Measurements from ENCODE around the gene ATG4D.

ATG4D gene

DNA sequence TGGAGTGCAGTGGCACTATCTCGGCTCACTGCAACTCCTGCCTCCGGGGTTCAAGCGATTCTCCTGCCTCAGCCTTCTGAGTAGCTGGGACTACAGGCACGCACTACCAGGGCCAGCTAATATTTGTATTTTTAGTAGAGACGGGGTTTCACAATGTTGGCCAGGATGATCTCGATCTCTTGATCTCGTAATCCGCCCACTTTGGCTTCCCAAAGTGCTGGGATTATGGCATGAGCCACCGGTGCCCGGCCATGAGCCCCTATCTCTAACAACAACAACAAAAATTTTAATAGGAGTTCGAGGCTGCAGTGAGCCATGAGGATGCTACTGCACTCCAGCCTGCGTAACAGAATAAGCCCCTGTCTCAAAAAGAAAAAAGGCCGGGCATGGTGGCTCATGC, 38.4 kb downstream of the ATG4D start:
- DNase-seq = no peak

DNA sequence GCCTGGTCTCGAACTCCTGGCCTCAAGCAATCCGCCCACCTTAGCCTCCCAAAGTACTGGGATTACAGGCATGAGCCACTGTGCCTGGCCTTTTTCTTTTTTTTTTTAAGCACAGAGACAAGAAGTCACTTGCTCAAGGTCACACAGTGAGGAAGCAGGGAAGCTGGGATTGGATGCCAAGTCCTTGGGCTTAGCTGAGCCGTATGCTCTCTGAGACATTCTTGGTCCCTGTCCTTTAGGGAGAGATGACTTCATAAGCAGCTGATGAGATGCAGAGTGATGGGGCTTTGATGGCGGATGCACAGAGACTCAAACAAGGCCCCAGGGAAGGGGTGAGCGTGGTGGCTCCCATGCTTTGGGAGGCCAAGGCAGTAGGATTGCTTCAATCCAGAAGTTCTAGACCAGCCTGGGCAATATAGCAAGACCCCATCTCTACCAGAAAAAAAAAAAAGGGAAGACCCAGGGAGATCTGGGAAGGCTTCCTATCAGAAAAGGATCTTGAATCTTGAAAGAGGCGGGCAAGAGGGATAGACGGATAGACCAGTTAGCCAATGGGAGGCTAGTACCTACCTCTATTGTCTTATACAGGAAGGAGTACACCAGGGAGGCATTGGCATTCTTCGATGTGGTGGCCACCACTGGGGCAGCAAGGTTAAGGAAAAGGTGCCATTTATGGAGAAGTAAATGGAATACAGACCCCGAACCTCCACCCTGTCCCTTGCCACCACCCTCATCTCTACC, 39.5 kb downstream of the ATG4D start:
- no peak for DNase-seq

DNA sequence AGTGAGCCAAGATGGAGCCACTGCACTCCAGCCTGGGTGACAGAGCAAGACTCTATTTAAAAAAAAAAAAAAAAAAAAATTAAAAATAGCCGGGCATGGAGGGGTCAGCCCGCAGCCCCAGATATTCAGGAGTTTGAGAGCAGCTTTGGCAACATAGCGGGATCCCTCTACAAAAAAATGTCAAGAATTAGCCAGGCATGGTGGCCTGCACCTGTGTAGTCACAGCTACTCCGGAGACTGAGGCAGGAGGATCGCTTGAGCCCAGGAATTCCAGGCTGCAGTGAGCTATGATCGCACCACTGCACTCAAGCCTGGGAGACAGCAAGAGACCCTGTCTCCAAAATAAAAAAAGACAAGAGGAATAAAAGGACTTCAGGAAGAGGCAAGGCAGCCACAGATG, 42.7 kb downstream of the ATG4D start:
- no peak for DNase-seq

DNA sequence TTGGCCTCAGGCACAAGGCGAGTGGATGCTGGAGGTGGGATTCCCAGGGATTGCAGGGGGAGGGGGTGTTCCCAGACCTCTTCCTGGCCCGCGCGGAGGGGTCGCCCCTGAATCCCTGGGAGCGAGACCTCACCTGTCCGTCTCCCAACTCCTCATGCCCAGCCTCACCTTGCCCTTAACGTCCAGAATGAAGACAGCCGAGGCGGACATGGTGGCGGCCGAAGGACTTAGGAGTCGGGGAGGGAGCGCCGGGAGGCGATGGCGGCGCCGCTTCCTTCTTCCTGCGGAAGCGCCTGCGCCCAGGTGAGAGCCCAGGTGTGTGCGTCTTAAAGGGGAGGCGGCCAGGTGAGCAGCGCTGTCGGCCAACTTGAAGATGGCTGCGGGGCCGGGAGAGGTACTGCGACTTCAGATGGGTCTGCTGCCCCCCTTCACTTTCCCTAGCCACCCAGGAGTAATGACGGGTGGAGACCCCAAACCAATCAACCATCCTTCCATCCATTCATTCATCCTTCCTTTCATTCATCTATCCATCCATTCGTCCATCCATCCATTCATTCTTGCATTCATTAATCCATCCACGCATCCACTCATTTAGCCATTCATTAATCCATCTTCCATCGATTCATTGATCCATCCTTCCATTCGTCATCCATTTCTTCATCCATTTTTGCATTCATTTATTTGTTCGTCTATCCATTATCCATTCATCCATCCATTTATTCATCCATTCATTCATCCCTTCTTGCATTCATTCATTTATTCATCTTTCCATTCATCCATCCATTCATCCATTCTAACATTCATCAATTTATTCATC, 43.5 kb downstream of the ATG4D start, which contains the start of gene AP1M2:
Gene AP1M2, minus strand, starts transcription at position 291 of the 817 bp plus-strand sequence. Its CDS starts 81 bp downstream, at position 210.
- no peak for DNase-seq

DNA sequence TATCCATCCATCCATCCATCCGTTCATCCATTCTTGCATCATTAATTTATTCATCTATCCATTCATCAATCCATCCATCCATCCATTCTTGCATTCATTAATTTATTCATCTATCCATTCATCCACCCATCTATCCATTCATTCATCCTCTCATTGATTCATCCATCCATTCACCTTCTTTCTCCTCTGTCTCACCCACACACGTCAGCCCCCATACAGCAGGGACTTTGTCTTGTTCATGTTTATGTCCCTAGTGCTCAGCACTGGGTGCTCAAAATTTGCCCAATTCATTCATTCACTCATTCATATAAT, 44.1 kb downstream of the ATG4D start:
- DNase-seq = no peak

DNA sequence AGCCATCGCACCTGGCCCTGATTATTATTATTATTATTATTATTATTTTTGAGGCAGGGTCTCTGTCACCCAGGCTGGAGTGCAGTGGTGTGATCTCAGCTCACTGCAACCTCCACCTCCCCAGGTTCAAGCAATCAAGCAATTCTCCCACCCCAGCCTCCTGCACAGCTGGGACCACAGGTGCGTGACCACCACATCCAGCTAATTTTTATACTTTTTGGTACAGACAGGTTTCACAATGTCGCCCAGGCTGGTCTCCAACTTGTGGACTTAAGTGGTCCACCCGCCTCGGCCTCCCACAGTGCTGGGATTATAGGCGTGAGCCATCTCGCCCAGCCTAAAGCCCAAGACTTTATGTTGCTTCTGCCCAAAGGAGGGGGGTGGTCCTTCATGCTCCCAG, 49.4 kb downstream of the ATG4D start:
- DNase-seq = no peak

DNA sequence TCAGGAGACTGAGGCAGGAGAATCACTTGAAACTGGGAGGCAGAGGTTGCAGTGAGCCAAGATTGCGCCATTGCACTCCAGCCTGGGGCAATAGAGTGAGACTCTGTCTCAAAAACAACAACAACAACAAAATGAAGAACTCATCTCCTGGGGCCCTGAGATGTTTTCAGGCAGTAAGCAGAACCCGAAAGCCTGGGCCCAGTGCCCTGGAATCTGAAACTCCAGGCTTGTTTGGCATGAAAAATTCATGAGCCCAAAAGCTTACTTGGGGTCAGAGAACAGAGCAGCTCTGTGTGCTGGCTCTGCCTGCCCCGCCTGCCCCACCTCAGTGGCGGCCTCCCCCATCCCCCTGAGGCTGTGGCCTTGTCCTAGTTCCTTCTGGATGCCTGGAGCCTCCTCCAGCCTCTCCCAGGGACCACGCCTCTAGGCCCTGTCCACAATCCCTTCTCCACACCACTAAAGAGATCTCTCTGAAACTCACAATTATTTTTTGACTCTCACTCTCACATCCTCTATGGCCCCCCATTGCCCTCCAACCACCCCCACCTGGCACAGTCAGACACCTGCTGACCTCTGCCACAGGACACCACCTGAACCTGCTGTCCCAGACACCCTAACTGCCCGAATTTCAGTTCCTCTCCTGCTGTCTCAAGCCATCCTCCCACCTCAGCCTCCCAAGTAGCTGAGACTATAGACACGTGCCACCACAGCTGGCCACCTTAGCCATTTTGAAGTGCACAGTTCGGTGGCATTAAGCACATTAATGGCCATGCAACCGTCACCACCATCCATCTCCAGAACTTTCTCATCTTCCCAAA, 50.3 kb downstream of the ATG4D start:
- DNase-seq = no peak

DNA sequence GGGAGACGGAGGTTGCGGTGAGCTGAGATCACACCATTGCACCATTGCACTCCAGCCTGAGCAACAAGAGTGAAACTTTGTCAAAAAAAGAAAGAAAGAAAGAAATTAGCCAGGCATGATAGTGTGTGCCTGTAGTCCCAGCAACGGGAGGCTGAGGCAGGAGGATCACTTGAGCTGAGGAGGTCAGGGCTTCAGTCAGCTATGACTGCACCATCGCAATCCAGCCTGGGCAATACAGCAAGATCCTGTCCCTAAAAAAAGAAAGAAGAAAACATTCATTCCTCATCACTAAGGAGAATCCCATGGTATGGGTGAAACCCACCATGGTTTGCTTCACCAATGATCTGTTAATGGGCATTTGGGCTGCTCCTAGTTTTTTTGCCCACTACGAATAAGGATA, 56.4 kb downstream of the ATG4D start:
- DNase-seq = no peak

DNA sequence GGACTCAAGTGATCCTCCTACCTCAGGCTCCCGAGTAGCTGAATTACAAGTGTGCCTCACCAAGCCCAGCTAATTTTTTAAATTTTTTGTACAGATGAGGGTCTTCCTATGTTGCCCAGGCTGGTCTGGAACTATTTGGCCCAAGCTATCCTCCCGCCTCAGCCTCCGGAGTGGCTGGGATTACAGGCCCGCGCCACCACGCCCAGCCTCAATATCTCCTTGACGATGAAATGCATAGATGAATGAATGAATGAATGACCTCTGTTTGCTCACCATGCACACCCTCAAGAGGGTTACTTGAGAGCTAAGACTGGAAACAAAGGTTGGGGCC, 58.3 kb downstream of the ATG4D start:
- DNase-seq = no peak

DNA sequence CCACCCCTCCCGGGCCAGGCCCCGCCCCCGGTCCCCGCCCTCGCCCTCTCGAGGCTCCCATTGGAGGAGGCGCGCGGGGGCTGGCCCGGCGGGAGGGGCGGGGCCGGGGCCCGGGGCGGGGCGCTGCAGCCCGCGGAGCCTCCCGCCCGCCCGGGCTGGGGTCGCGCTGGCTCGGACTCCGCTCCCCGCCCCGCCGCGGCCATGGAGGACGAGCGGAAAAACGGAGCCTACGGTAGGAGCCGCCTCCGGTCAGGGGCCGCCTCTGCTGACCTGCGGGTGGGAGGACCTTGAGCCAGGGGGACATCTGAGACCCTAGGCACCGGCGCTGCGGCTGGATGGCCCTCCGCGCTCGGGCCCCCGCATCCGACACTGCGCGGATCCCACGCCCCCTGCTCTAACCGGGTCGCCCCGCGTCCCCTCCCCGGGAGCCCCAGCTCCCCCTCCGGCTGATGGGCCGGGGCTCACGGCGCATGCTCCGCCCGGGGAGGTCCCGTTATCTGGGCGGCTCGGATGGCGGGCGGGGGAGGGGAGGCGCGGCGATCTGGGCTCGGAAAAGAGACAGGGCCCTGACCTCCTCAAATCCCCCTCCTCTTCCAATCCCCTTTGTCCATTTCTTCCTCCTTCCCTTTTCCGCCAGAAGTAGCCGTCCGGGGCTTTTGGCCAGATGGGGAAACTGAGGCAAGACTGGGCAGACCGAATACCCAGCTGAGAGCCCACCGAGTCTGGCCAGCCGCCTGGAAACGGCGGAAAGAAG, 58.8 kb downstream of the ATG4D start:
- no peak for DNase-seq

Data from cortex of kidney (tissue), 1 donor.